Measurements from ENCODE around the gene TXNRD3.

The TXNRD3 gene

GRCh38 chr3:126654571-126655383 is at the start of gene TXNRD3:
TXNRD3 (minus strand) TSS chr3:126655124.
- peak; percentile 65 for DNase-seq

GRCh38 chr3:126703512-126704493 is 48.9 kb upstream of the TXNRD3 start, which contains the start of gene CHCHD6:
CHCHD6 (plus strand) TSS chr3:126704240; CDS start chr3:126704313, 73 bp downstream.
- DNase-seq: peak; percentile 94

- DNase-seq: no peak
Observed at GRCh38 chr3:126699011-126699410, 44.1 kb upstream of the TXNRD3 start.

GRCh38 chr3:126696701-126697267 is 41.9 kb upstream of the TXNRD3 start:
- DNase-seq: no peak

GRCh38 chr3:126693921-126694320 is 39.0 kb upstream of the TXNRD3 start:
- DNase-seq: no peak

- DNase-seq: no peak
Observed at GRCh38 chr3:126692858-126693257, 37.9 kb upstream of the TXNRD3 start.

- DNase-seq: no peak
Observed at GRCh38 chr3:126691765-126692164, 36.8 kb upstream of the TXNRD3 start.

GRCh38 chr3:126685493-126685892 is 30.6 kb upstream of the TXNRD3 start:
- DNase-seq: no peak

GRCh38 chr3:126685021-126685420 is 30.1 kb upstream of the TXNRD3 start:
- no peak for DNase-seq

- no peak for DNase-seq
Observed at GRCh38 chr3:126684218-126684751, 29.4 kb upstream of the TXNRD3 start.

- DNase-seq: no peak
Observed at GRCh38 chr3:126683069-126683468, 28.1 kb upstream of the TXNRD3 start.

- DNase-seq: no peak
Observed at GRCh38 chr3:126682009-126682408, 27.1 kb upstream of the TXNRD3 start.

- no peak for DNase-seq
Observed at GRCh38 chr3:126680667-126681055, 25.7 kb upstream of the TXNRD3 start.

GRCh38 chr3:126679831-126680666 is 25.1 kb upstream of the TXNRD3 start:
- no peak for DNase-seq

- peak; percentile 67 for DNase-seq
Observed at GRCh38 chr3:126679318-126679751, 24.4 kb upstream of the TXNRD3 start.

- DNase-seq: no peak
Observed at GRCh38 chr3:126678693-126679317, 23.9 kb upstream of the TXNRD3 start.

GRCh38 chr3:126677862-126678503 is 23.1 kb upstream of the TXNRD3 start:
- DNase-seq: no peak

- no peak for DNase-seq
Observed at GRCh38 chr3:126676919-126677705, 22.2 kb upstream of the TXNRD3 start.

- DNase-seq: no peak
Observed at GRCh38 chr3:126672741-126673140, 17.8 kb upstream of the TXNRD3 start.

GRCh38 chr3:126672340-126672739 is 17.4 kb upstream of the TXNRD3 start:
- DNase-seq: no peak

Data from CD4-positive, alpha-beta T cell treated with Interferon gamma for 1 hour (primary cell).